IMR-90 (cell line): ENCODE results near the gene NRP1. TPM values are rescaled to one million over a fixed set of nuclear protein-coding genes. Genes with fewer than 3 reads are reported as not detected.

ENCODE experiments used
- ATAC-seq: fragments of 200-7000 bp; cut with Tn5 transposase; 2 replicates; pipeline ENCODE4 v1.9.1; 2020; ENCODE audit warnings: low read depth, mild to moderate bottlenecking, moderate library complexity
- BruUV-seq: library from RNA; stranded (reverse); fragments of 400-500 nt; replicated peaks from 2 replicates; lab custom pipeline; 2021; lab: Mats Ljungman, UMichigan
- CTCF ChIA-PET: fragments of 300-600 bp; formaldehyde crosslinking; extraction: SDS; loops from one replicate; lab custom pipeline; 2021; ENCODE audit warnings: antibody characterized with exemption; lab: Yijun Ruan, JAX
- POLR2A ChIA-PET: fragments of 300-600 bp; sonication (Branson Sonifier 250); formaldehyde crosslinking; loops from one replicate; lab custom pipeline; 2022; ENCODE audit warnings: antibody characterized with exemption; ENCODE audit not compliant: unreplicated experiment; lab: Charles Lee
- DNase-seq: peaks from one replicate; pipeline ENCODE4 v3.0.0; 2013
- H2AFZ ChIP-seq: replicated peaks from 2 replicates; pipeline ENCODE3; 2013; ENCODE audit warnings: low read length, mild to moderate bottlenecking; ENCODE audit not compliant: poor library complexity
- H2AK5ac ChIP-seq: 2 replicates; pipeline ENCODE4 v1.6.1; 2013; ENCODE audit warnings: low read depth, low read length, inconsistent platforms
- H2AK9ac ChIP-seq: replicated peaks from 2 replicates; pipeline ENCODE3; 2013; ENCODE audit warnings: mild to moderate bottlenecking, low read depth, low read length, moderate library complexity; ENCODE audit not compliant: poor library complexity
- H2BK120ac ChIP-seq: 2 replicates; pipeline ENCODE4 v1.6.1; 2013; ENCODE audit warnings: low read depth, low read length, inconsistent platforms
- H2BK15ac ChIP-seq: 3 replicates; pipeline ENCODE4 v1.6.1; 2013; ENCODE audit warnings: low read depth, low read length, inconsistent platforms
- H2BK20ac ChIP-seq: 2 replicates; pipeline ENCODE4 v1.6.1; 2013; ENCODE audit warnings: low read depth, mild to moderate bottlenecking, inconsistent platforms, low read length, moderate library complexity
- H2BK5ac ChIP-seq: 2 replicates; pipeline ENCODE4 v1.6.1; 2013; ENCODE audit warnings: mild to moderate bottlenecking, low read depth, low read length, inconsistent platforms; ENCODE audit not compliant: poor library complexity, severe bottlenecking
- H3K14ac ChIP-seq: replicated peaks from 2 replicates; pipeline ENCODE4 v1.6.1; 2013; ENCODE audit warnings: low read depth, low read length, inconsistent platforms
- H3K18ac ChIP-seq: 2 replicates; pipeline ENCODE4 v1.6.1; 2013; ENCODE audit warnings: low read depth, low read length, control low read depth
- H3K23ac ChIP-seq: 2 replicates; pipeline ENCODE4 v1.6.1; 2013; ENCODE audit warnings: low read depth, low read length, inconsistent platforms
- H3K27ac ChIP-seq: 2 replicates; pipeline ENCODE4 v1.5.1; 2013; ENCODE audit warnings: mild to moderate bottlenecking, control low read depth, low read length; ENCODE audit not compliant: insufficient read depth
- H3K27me3 ChIP-seq: 2 replicates; pipeline ENCODE4 v1.6.1; 2013; ENCODE audit warnings: low read length; ENCODE audit not compliant: control insufficient read depth, insufficient read depth
- H3K36me3 ChIP-seq: 2 replicates; pipeline ENCODE4 v1.6.1; 2013; ENCODE audit warnings: low read length, mixed read lengths; ENCODE audit not compliant: control insufficient read depth, insufficient read depth
- H3K4ac ChIP-seq: 2 replicates; pipeline ENCODE4 v1.6.1; 2013; ENCODE audit warnings: low read depth, low read length, inconsistent platforms
- H3K4me1 ChIP-seq: 2 replicates; pipeline ENCODE4 v1.6.1; 2013; ENCODE audit warnings: low read length, mixed read lengths; ENCODE audit not compliant: control insufficient read depth, insufficient read depth
- H3K4me2 ChIP-seq: 2 replicates; pipeline ENCODE4 v1.6.1; 2013; ENCODE audit warnings: low read depth, mild to moderate bottlenecking, control low read depth, low read length, moderate library complexity
- H3K4me3 ChIP-seq: 2 replicates; pipeline ENCODE4 v1.5.1; 2013; ENCODE audit warnings: low read depth, mild to moderate bottlenecking, control low read depth, low read length, moderate library complexity; ENCODE audit not compliant: insufficient read depth
- H3K56ac ChIP-seq: 2 replicates; pipeline ENCODE4 v1.6.1; 2013; ENCODE audit warnings: low read length, inconsistent platforms; ENCODE audit not compliant: insufficient read depth; ENCODE audit errors: extremely low read depth
- H3K79me1 ChIP-seq, 2 experiments: 2 replicates each; pipeline ENCODE4 v1.6.1; 2013; ENCODE audit warnings: low read length in 2 of 2, inconsistent platforms in 1 of 2, low read depth in 1 of 2
- H3K9ac ChIP-seq: 2 replicates; pipeline ENCODE4 v1.6.1; 2013; ENCODE audit warnings: low read depth, low read length, control low read depth
- H3K9me1 ChIP-seq: 2 replicates; pipeline ENCODE4 v1.6.1; 2013; ENCODE audit warnings: low read length, inconsistent platforms; ENCODE audit not compliant: insufficient read depth
- H3K9me3 ChIP-seq: 2 replicates; pipeline ENCODE4 v1.6.1; 2013; ENCODE audit warnings: low read length; ENCODE audit not compliant: control insufficient read depth, insufficient read depth
- H4K20me1 ChIP-seq: 2 replicates; pipeline ENCODE4 v1.6.1; 2013; ENCODE audit warnings: low read length, inconsistent platforms; ENCODE audit not compliant: insufficient read depth
- H4K5ac ChIP-seq: 2 replicates; pipeline ENCODE4 v1.6.1; 2013; ENCODE audit warnings: mild to moderate bottlenecking, low read depth, low read length, control low read depth
- H4K8ac ChIP-seq, 2 experiments: 2 replicates each; pipeline ENCODE4 v1.6.1; 2013; ENCODE audit warnings: low read depth in 2 of 2, low read length in 2 of 2, control low read depth in 1 of 2, inconsistent platforms in 1 of 2
- H4K91ac ChIP-seq: 2 replicates; pipeline ENCODE4 v1.6.1; 2013; ENCODE audit warnings: low read depth, low read length, inconsistent platforms; ENCODE audit not compliant: insufficient read depth
- BHLHE40 ChIP-seq: fragments of 150-350 bp; IDR thresholded peaks from 2 replicates; pipeline ENCODE4 v1.6.1; 2016; ENCODE audit warnings: mild to moderate bottlenecking, low read depth, low read length
- CEBPB ChIP-seq: IDR thresholded peaks from 2 replicates; pipeline ENCODE4 v1.6.1; 2012; ENCODE audit warnings: low read depth, low read length, improper control_type of control experiment
- CTCF ChIP-seq: conservative IDR thresholded peaks from 2 replicates; pipeline ENCODE4 v1.5.1; 2012; ENCODE audit warnings: mild to moderate bottlenecking, low read depth, low read length, improper control_type of control experiment
- ELK1 ChIP-seq: fragments of 150-350 bp; IDR thresholded peaks from 2 replicates; pipeline ENCODE4 v1.6.1; 2016; ENCODE audit warnings: low read depth, mild to moderate bottlenecking, low read length, moderate library complexity, borderline replicate concordance
- FOS ChIP-seq: fragments of 150-350 bp; IDR thresholded peaks from 2 replicates; pipeline ENCODE4 v1.6.1; 2016; ENCODE audit warnings: low read depth, low read length
- MAFK ChIP-seq: IDR thresholded peaks from 2 replicates; pipeline ENCODE4 v1.6.1; 2012; ENCODE audit warnings: low read depth, low read length, improper control_type of control experiment
- NFE2L2 ChIP-seq: fragments of 150-350 bp; IDR thresholded peaks from 2 replicates; pipeline ENCODE4 v1.6.1; 2016; ENCODE audit warnings: low read depth, mild to moderate bottlenecking, low read length
- RCOR1 ChIP-seq: IDR thresholded peaks from 2 replicates; pipeline ENCODE4 v1.6.1; 2012; ENCODE audit warnings: mild to moderate bottlenecking, low read length, improper control_type of control experiment; ENCODE audit not compliant: insufficient replicate concordance
- RFX5 ChIP-seq: IDR thresholded peaks from 2 replicates; pipeline ENCODE4 v1.8.0; 2012; ENCODE audit warnings: low read depth, mild to moderate bottlenecking, low read length, moderate library complexity
- SMC3 ChIP-seq: fragments of 150-350 bp; IDR thresholded peaks from 2 replicates; pipeline ENCODE4 v1.6.1; 2016; ENCODE audit warnings: low read depth, mild to moderate bottlenecking, antibody characterized with exemption, low read length, moderate library complexity
- USF2 ChIP-seq: fragments of 150-350 bp; IDR thresholded peaks from 2 replicates; pipeline ENCODE4 v1.6.1; 2017; ENCODE audit warnings: mild to moderate bottlenecking, antibody characterized with exemption, low read length, low read depth
- WGBS, 2 experiments: methylation state at CpG; one replicate each; pipeline versions ENCODE4 v1.1.5 to v1.1.7; 2013; ENCODE audit warnings: missing lambda C conversion rate in 2 of 2; ENCODE audit not compliant: insufficient read length in 1 of 2; ENCODE audit errors: extremely low coverage in 2 of 2; 5-methylcytosine and 5-hydroxymethylcytosine counted together
- dilution Hi-C: fragments of 300-500 bp; cut with HindIII; formaldehyde crosslinking; loops from one replicate; pipeline ENCODE4 v1.14.3; 2018; ENCODE audit warnings: low sequenced_read_pairs; ENCODE audit not compliant: unreplicated experiment
- in situ Hi-C: fragments of 300-500 bp; cut with MboI; formaldehyde crosslinking; loops from 3 replicates; pipeline ENCODE4 v1.14.3; 2019; ENCODE audit warnings: low sequenced_read_pairs, inconsistent platforms, mixed read lengths
- intact Hi-C: fragments of 100-400 bp; cut with micrococcal nuclease; formaldehyde crosslinking; loops from 2 replicates; pipeline ENCODE4 v1.10.0; 2022
- polyA plus RNA-seq, 3 experiments: library from polyadenylated mRNA; depleted of rRNA; stranded (reverse); fragments of >200 nt; gene quantifications; 2 replicates each; pipeline ENCODE4 v1.2.3, GENCODE V29; 2012; ENCODE audit warnings: low replicate concordance in 1 of 3
- total RNA-seq: library from RNA; depleted of rRNA; stranded (reverse); fragments of >200 nt; gene quantifications from 2 replicates; pipeline ENCODE4 v1.2.3, GENCODE V29; 2012

Gene NRP1
- total and polyA plus RNA-seq, 2 of the 4 experiments (the other 2 are of a cell fraction) = 108 to 227 TPM

GRCh38 chr10:33365301-33365700 lies 30.8 kb upstream of the NRP1 start:
- in situ Hi-C loops = no loop called here
- DNase-seq = peak; percentile 41

More at GRCh38 chr10:33365301-33365700, 30.8 kb upstream of the NRP1 start:
- H4K8ac ChIP-seq = peak overlapping the region; percentile 78 to 91
- H3K56ac ChIP-seq = peak overlapping the region; percentile 88
- peak overlapping the region; percentile 99 for H2BK5ac ChIP-seq
- WGBS, 2 experiments = no CpG with 5 or more reads among the region's 1 CpG
- H3K36me3 ChIP-seq = no peaks in the 10 kb centered on the region
- peak overlapping the region; percentile 95 for H2BK20ac ChIP-seq
- CTCF ChIA-PET = no interaction called here
- H3K18ac ChIP-seq = peak overlapping the region; percentile 96
- peak overlapping the region; percentile 96 for H2AK5ac ChIP-seq
- H3K27ac ChIP-seq = peak overlapping the region; percentile 93
- dilution Hi-C loops (no loop called here), intact Hi-C loops (no loop called here)
- H3K4me3 ChIP-seq = no peak overlapping the region
- H3K9ac ChIP-seq = 0 out of 2 replicates have a peak overlapping the region, but pooled peaks have one; percentile 4
- H4K5ac ChIP-seq = peak overlapping the region; percentile 90
- peak overlapping the region; percentile 72 for H2AFZ ChIP-seq
- peaks cover 0 to 8% of the 10 kb centered on the region in 2 experiments; a peak in 2 of 4 replicates for H3K79me1 ChIP-seq
- peak overlapping the region; percentile 93 for H2BK15ac ChIP-seq
- peaks cover 10% of the 10 kb centered on the region for H3K9me3 ChIP-seq
- no peaks in the 10 kb centered on the region for H4K20me1 ChIP-seq
- H2BK120ac ChIP-seq = peak overlapping the region; percentile 99
- peak overlapping the region; percentile 73 for H2AK9ac ChIP-seq
- ATAC-seq = peak; percentile 16
- no TSS peak for BruUV-seq
- H3K4me1 ChIP-seq = peaks cover 10% of the 10 kb centered on the region
- H3K4ac ChIP-seq = peak overlapping the region; percentile 95
- TF ChIP-seq CTCF = no peak
- TF ChIP-seq CEBPB = no peak
- TF ChIP-seq RCOR1 = no peak
- TF ChIP-seq NFE2L2 = no peak
- no peak for TF ChIP-seq FOS
- no peak for TF ChIP-seq BHLHE40
- TF ChIP-seq SMC3 = no peak
- TF ChIP-seq USF2 = no peak
- TF ChIP-seq MAFK = no peak
- no peak for TF ChIP-seq ELK1
- no peak for TF ChIP-seq RFX5
- H3K27me3 ChIP-seq = no peaks in the 10 kb centered on the region
- peak overlapping the region; percentile 92 for H3K14ac ChIP-seq
- peak overlapping the region; percentile 93 for H4K91ac ChIP-seq
- peaks cover 7% of the 10 kb centered on the region; the same call in 1 of the 2 replicates for H3K9me1 ChIP-seq
- POLR2A ChIA-PET = no interaction called here
- peak overlapping the region; percentile 90; the same call in 1 of the 2 replicates for H3K23ac ChIP-seq
- peak overlapping the region; percentile 65; the same call in 1 of the 2 replicates for H3K4me2 ChIP-seq
